ENCODE results near the gene SSNA1. TPM values are rescaled to one million over a fixed set of nuclear protein-coding genes. Genes with fewer than 3 reads are reported as not detected.

The SSNA1 gene, protein sequence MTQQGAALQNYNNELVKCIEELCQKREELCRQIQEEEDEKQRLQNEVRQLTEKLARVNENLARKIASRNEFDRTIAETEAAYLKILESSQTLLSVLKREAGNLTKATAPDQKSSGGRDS
- 143 and 158 TPM in 2 replicates for total RNA-seq
- 102 TPM for polyA plus RNA-seq (2012)

DNA sequence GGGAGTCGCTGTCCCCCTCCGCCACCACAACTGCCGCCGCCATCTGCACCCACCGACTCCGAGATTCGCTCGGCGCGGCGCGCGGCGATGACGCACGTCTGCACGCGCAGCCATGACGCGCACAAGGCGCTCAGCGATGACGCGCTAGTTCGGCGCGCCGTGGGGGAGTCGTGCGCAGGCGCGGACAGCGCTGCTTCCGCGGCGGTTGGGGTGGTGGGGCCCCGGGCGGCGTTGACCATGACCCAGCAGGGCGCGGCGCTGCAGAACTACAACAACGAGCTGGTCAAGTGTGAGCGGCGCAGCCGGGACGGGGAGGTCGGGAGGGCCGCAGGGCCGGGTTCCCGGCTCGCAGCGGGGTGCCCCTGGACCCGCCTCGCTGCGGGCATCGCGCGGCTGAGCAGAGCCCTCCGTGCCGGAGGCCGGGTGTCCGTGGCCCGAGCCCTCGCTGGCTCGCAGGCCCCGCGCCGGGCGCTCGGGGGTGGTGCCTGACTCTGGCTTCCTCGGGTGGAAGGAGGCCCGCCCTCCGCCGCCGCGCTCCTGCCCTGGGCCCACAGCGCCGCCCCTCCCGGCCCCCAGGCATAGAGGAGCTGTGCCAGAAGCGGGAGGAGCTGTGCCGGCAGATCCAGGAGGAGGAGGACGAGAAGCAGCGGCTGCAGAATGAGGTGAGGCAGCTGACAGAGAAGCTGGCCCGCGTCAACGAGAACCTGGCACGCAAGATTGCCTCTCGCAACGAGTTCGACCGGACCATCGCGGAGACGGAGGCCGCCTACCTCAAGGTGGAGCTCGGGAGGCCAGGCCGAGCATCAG, at the start of gene SSNA1, which contains the start of gene ANAPC2:
SSNA1 (plus strand) TSS at position 187 of the 807 bp plus-strand sequence; CDS start at position 238, 51 bp downstream.
ANAPC2 (minus strand) TSS at position 71 of the 807 bp plus-strand sequence; CDS start at position 43, 28 bp downstream.
- peak; percentile 94 for DNase-seq (ENCODE audit: low read depth)

DNA sequence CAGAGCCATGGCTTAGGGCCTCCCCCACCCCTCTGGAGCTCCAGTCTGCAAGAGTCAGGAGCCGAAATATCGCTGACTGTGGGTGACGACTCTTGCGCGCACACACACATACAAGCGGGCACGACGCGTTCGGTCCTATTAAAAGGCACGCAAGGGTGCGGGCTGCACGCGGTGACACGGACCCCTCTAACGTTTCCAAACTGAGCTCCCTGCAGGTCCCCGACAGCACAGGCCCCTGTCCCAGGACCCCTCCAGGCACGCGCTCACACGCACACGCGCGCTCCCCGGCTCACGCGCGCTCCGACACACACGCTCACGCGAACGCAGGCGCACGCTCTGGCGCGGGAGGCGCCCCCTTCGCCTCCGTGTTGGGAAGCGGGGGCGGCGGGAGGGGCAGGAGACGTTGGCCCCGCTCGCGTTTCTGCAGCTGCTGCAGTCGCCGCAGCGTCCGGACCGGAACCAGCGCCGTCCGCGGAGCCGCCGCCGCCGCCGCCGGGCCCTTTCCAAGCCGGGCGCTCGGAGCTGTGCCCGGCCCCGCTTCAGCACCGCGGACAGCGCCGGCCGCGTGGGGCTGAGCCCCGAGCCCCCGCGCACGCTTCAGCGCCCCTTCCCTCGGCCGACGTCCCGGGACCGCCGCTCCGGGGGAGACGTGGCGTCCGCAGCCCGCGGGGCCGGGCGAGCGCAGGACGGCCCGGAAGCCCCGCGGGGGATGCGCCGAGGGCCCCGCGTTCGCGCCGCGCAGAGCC, 49.6 kb upstream of the SSNA1 start, which contains the start of gene GRIN1:
GRIN1 (plus strand) TSS at position 433 of the 746 bp plus-strand sequence. CDS start 333 bp downstream, outside the sequence.
- DNase-seq (ENCODE audit: low read depth) = peak; percentile 36

DNA sequence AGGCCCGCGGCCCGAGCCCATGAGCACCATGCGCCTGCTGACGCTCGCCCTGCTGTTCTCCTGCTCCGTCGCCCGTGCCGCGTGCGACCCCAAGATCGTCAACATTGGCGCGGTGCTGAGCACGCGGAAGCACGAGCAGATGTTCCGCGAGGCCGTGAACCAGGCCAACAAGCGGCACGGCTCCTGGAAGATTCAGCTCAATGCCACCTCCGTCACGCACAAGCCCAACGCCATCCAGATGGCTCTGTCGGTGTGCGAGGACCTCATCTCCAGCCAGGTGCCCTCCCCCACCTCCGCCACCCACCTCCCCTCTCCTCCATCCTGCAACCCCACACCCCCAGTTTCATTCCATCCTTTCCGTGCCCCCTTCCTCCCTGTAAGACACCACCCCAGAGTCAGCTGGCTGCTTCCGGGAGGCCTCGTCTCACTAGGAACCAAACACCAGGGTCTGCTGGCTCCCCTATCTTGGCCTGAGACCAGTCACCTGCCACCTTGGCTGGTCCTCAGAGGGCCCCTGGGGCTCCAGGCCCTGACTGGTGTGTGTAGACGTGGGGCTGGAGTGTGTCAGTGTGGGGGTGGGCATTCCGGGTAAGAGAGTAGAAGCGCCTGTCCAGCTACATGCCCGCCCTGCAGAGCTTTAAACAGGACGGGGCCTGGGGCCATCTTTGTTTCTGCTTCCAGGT, 48.9 kb upstream of the SSNA1 start:
- no peak for DNase-seq (ENCODE audit: low read depth)

DNA sequence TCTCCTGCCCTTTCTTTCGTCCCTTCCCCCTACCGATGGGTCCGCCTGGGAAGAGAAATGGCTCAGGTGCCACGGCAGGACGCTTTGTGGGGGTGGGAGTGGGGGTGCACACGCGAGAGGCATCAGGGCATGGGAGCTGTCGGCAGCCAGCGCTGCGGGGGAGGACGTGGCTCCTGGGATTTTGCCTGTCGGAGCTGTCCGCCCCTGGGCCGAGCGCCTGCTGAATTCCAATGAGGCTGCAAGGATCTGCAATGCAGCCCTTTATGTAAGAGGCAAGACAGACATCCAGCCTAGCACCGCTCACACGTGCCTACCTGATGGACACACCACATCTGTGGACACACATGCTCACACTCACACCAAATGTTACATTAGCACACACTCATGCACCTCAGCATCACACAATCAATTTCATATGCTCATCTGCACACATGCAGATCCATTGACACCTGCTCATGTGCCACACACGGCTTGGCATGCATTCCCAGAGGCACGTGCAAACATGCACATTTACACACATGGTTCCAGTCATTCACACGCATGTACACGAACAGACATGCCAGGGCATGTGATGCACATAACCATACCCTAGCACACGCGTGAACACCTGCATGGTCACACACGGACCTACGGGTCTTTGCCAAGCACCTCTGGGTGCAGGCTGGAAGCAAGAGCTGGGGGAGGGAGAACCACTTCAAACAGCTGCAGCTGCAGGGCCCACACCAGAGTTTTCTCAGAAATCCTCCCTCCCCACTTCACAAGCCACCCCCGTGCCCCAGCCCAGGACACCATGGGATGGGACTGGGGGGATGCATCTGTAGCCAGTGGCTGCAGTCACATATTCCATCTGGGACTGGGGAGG, 48.1 kb upstream of the SSNA1 start:
- DNase-seq (ENCODE audit: low read depth) = no peak

DNA sequence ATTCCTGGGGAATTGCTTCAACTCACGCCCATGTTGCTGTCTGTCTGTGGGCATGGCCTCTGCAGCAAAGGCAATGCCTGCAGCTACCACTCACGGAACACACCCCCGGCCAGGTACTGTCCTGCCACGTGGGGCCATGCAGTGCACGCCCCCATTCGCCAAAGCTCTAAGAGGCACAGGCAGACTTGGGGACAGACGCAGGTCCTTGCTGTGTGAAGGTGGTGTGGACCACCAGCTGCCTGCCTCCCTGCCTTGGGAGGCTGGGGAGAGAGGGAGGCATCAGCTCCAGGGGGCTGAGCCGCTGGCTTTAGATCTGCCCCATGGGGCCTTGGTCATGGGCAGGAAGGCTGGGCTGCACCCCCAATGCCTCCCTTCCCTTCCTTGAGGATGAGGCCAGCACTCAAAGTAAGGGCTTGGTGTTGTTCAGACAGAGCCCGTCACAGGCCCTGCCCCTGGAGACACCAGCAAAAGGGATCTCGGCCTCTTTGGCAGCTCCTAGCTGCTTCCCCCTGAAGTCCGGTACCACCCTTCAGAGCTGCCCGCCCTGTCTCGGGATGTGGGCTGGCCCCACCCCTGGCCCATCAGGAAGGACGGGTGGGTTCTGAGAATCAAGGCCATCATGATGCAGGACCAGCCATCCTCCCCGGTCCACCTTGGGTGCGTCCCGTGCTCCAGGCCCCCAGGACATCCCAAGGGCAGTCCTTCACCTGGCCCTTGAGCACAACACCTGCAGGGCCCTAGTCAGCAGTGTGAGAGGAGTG, 47.2 kb upstream of the SSNA1 start:
- DNase-seq (ENCODE audit: low read depth) = no peak

DNA sequence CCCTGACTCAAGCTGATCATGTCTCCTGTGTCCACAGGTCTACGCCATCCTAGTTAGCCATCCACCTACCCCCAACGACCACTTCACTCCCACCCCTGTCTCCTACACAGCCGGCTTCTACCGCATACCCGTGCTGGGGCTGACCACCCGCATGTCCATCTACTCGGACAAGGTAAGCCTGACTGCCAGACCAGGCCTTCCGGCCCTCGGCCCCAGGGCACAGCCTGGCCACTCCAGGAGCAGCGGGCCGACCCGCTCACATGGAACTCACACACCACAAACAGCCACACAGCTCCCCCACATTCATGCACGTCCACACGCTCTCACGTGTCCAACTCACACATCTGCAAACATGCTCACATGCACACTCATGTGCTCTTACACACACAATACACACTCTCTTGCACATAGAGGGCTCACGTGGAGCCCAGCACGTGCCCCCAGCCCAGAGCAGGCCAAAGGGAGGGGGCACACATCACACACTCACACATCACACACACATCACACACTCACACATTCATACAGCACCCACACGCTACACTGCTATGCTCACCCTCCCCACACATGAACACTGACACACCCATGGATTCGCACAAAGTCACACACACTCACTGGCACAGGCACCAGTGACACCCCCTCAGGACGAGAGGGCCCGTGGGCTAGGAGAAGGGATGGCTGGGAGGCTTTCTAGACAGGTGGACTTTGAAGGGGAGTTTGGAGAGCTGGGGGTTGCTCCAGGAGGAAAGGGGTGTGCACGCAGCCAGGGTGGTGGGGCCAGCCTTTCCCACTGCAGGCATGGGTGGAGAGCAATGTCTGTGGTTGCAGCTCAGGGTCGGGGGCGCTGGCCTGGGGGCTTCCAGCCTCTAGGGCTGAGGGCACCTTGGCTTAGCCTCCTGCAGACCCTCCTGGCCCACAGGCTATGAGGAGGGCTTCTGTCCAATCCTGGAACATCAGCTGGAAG, 46.2 kb upstream of the SSNA1 start:
- DNase-seq (ENCODE audit: low read depth) = no peak

DNA sequence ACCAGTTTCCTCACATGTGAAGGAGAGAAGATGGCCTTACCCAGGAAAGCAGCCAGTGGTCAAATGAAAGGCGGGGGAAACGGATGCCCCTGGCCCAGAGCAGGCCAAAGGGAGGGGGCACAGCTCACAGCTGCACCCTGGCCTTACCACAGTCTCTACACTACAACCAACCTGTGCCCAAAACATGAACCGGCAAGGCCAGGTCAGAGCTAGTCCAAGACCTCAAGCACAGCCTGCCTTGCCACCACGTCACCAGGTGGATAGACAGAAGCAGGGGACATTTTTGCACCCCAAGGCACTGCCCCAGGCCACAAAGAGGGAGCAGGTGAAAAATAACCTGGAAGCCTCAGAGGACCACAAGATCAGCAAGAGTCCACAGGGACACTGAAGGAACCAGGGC, 45.0 kb upstream of the SSNA1 start:
- no peak for DNase-seq (ENCODE audit: low read depth)

DNA sequence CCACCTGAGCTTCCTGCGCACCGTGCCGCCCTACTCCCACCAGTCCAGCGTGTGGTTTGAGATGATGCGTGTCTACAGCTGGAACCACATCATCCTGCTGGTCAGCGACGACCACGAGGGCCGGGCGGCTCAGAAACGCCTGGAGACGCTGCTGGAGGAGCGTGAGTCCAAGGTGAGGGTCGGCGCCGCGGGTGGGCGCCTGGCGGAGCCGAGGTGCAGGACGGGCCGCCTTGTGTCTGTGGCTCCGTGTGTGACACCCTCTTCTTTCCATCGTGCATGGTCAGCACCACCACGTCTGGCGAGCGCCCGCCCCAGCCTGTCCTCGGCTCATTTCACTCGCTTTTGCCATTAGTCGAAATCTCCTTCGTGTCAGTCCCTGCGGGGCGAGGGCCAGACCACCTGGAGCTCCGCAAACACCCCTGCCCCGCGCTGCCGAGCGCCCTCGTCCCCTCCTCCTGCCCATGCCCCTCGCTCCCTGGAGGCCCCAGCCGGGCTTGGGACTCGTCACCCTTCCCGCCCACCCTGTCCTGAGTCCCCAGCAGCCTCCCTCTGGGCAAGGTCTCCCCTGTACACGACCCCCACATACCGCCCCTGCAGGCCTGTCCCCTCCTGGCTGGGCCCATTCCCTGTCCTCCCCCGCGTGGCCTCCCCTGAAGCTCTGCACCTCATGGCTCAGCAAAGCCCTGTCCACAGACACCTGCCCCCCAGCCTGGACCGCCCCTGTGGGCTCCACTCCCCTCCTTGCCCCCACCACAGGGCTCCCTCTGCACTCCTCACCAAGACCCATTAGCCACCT, 42.5 kb upstream of the SSNA1 start:
- DNase-seq (ENCODE audit: low read depth) = no peak

DNA sequence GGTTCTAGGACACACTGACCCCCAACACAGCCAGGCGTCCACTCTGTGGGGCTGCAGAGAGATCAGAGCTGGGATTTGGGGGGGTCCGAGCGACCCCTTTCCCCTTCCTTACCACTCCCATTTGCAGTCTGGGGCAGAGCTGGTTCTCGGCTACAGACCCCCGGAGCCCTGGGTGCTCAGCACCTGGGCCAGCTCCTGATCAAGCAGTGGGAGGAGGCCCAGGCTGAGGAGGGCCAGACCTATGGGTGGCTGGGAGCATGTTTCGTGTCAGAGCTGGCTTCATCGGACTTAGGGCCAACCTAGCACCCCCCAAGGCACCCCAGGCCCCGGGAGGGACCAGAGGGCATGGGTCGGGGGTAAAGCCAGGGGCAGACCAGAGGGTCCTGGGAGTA, 42.0 kb upstream of the SSNA1 start:
- DNase-seq (ENCODE audit: low read depth) = no peak

DNA sequence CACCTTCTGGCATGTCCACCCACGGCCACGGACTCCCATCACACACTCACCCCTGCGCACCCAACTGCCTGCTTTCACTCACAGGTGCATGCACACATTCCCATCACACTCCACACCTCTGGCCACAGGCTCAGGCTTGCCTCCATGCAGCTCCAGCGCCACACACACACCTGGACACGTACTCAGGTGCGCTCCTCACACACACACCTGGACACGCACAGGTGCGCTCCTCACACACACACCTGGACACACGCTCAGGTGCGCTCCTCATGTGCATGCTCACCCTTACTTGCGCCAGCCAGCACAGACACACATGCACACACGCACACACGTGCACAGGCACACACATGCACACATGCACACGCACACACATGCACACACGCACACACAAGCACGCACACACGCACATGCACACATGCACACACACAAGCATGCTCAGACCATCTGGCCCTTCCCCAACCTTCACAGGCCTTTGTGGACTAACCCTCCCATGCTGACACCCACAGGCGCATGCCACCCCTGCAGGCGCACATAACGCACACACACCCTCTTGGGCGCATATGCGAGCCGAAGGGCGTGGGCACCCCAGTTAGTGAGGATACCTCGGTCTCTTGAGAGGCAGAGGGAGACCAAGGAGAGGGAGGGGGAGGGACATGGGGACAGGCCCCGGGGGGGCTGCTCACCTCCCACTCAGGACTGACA, 41.2 kb upstream of the SSNA1 start:
- no peak for DNase-seq (ENCODE audit: low read depth)

DNA sequence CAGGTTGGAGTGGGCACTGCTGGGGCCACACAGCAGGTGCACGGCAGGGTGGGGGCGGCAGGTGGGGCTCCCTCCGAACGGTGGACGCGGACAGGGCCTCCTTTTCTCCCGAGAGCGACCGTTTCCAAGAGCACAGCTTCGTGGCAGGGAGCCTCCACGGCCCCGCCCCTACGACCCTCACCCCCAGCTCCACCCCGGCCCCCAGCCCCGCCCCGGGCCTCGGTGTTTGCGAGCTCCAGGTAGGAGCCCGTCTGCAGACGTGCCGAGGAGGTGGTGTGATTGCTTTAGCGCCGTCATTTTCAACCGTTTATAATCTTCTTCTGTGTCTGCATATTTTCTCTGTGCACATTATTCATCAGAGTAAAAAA, 40.7 kb upstream of the SSNA1 start:
- DNase-seq (ENCODE audit: low read depth) = no peak

DNA sequence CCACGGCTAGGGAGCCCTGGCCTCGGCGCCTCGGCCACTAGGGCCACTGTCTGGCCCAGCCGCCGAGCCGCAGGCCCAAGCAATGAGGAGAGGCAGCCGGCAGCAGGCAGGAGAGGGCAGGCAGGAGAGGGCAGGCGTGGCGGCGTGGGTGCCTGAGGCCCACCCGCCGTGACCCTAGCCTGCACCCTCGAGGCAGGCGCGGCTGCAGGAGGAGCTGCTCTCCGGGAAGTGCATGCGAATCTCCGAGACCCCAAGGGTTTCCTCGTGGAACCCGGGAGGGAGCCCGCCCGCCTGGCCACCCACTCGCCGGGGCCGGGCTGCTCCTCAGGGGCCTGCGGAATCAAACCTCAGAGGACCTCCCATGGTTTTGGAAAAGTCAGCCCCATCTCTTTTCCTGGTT, 40.2 kb upstream of the SSNA1 start:
- no peak for DNase-seq (ENCODE audit: low read depth)

DNA sequence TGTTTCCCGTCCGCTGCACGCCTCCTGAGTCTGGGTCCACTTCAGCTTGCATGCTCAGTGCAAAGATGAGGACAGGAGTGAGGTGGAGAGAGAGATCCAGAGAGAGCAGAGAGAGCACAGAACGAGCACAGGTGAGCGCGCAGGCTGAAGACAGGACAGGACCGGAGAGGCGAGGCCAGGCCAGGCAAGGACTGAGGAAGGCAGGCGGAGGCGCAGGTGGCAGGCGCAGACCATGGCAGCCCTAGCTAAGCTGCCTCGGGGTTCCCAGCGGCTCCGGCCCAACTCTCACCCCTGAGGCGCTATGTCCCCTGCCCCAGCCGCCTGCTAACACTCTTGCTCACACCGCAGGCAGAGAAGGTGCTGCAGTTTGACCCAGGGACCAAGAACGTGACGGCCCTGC, 39.8 kb upstream of the SSNA1 start:
- DNase-seq (ENCODE audit: low read depth) = no peak

DNA sequence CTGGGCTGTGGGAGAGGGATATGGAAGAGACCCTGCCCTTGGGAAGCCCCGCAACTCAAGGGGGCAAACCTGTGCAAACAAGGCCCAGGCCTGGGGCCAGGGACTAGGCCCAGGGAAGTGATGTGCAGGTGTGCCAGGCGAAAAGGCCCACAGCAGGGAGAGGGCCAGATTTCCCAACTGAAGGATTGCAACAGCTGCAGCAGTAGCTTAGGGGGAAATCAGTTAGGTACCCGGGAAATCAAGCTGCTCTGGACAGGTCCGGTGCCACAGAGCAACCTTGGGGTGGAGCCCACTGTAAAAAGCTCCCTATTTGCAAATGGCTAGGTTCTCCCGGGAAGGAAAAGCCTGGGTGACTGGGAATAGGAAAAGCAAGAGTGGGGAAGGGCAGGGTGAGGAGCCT, 39.1 kb upstream of the SSNA1 start:
- no peak for DNase-seq (ENCODE audit: low read depth)

DNA sequence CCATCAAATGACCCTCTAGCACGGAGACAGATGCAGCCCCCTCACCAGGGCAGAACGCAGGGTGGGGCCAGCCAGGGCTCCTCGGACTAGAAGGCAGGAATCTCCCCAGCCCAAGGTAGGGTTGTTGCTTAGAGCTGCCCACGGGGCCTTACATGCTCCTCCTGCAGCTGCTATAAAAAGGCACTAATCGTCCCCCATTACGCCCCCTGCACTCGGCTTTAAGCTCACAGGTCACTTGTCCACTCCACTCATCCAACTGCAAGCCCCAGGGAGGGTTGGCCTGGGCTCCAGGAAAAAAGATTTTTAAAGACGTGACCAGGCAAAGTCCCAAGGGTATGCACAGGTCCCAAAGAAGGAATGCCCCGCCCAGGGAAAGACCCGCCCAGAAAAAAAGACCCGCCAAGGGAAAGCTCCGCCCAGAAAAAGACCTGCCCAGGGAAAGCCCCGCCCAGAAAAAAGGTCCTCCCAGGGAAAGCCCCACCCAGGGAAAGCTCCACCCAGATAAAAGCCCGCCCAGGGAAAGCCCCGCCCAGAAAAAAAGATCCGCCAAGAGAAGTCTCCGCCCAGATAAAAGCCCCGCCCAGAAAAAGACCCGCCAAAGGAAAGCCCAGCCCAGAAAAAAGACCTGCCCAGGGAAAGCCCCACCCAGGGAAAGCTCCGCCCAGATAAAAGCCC, 38.4 kb upstream of the SSNA1 start:
- no peak for DNase-seq (ENCODE audit: low read depth)

DNA sequence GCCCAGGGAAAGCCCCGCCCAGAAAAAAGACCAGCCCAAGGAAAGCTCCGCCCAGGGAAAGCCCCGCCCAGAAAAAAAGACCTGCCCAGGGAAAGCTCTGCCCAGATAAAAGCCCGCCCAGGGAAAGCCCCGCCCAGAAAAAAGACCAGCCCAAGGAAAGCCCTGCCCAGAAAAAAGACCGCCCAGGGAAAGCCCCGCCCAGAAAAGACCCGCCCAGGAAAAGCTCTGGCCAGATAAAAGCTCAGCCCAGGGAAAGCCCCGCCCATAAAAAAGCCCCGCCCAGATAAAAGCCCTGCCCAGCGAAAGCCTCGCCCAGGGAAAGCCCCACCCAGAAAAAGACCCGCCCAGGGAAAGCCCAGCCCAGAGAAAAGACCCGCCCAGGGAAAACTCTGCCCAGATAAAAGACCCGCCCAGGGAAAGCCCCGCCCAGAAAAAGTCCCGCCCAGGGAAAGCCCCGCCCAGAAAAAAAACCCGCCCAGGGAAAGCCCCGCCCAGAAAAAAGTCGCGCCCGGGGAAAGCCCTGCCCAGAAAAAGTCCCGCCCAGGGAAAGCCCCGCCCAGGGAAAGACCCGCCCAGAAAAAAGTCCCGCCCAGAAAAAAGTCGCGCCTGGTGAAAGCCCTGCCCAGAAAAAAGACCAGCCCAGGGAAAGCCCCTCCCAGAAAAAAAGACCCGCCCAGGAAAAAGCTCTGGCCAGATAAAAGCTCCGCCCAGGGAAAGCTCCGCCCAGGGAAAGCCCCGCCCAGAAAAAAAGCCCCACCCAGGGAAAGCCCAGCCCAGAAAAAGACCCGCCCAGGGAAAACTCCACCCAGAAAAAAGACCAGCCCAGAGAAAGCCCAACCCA, 37.6 kb upstream of the SSNA1 start:
- DNase-seq (ENCODE audit: low read depth) = no peak

Data from myocyte (in vitro differentiated cells).